SK-N-MC (cell line): Measurements from ENCODE around the gene TMEM182.

Experiments used
- DNase-seq: peaks from one replicate; pipeline ENCODE4 v3.0.0-alpha.2; 2011; ENCODE audit warnings: low read depth, low spot score
- H3K27ac ChIP-seq: fragments of 200-600 bp; sonication (generic); 2 replicates; pipeline ENCODE4 v1.5.1; 2016; ENCODE audit warnings: mixed run types
- H3K36me3 ChIP-seq: fragments of 200-600 bp; sonication (generic); 2 replicates; pipeline ENCODE4 v1.6.1; 2017; ENCODE audit warnings: antibody characterized with exemption, low read length, mixed read lengths; ENCODE audit not compliant: insufficient read depth
- H3K4me3 ChIP-seq: fragments of 200-600 bp; sonication (generic); 2 replicates; pipeline ENCODE4 v1.5.1; 2016
- H3K9ac ChIP-seq: fragments of 200-600 bp; sonication (generic); 2 replicates; pipeline ENCODE4 v1.8.0; 2017; ENCODE audit warnings: mixed run types, mixed read lengths; ENCODE audit not compliant: insufficient read length
- H3K9me3 ChIP-seq: fragments of 200-600 bp; sonication (generic); 2 replicates; pipeline ENCODE4 v1.6.1; 2017; ENCODE audit warnings: low read depth, mild to moderate bottlenecking, antibody characterized with exemption, low read length, moderate library complexity, mixed read lengths
- EZH2 ChIP-seq: fragments of 200-600 bp; sonication (generic); IDR thresholded peaks from one replicate; pipeline ENCODE4 v1.6.1; 2017; ENCODE audit warnings: antibody characterized with exemption
- FOXP2 ChIP-seq: optimal IDR thresholded peaks from 2 replicates; pipeline ENCODE3; 2011; ENCODE audit warnings: mild to moderate bottlenecking, moderate library complexity; ENCODE audit not compliant: insufficient read depth; ENCODE audit errors: extremely low read length, control extremely low read depth
- POLR2AphosphoS5 ChIP-seq: IDR thresholded peaks from 2 replicates; pipeline ENCODE4 v1.6.1; 2012; ENCODE audit warnings: mild to moderate bottlenecking, low read depth, low read length, borderline replicate concordance

Gene TMEM182

GRCh38 chr2:102736110-102736409, 25.8 kb upstream of the TMEM182 start:
- peaks cover 9% of the 10 kb centered on the region for H3K36me3 ChIP-seq
- peak overlapping the region; percentile 72 for H3K9ac ChIP-seq
- TF ChIP-seq EZH2 (no peak), FOXP2 (no peak), POLR2AphosphoS5 (no peak)
- H3K27ac ChIP-seq = no peak overlapping the region
- no peak for DNase-seq
- no peaks in the 10 kb centered on the region for H3K9me3 ChIP-seq
- H3K4me3 ChIP-seq = peak overlapping the region; percentile 89

GRCh38 chr2:102736410-102737409, 25.1 kb upstream of the TMEM182 start:
- no peak for TF ChIP-seq EZH2
- no peak for TF ChIP-seq FOXP2
- peak; percentile 92 for TF ChIP-seq POLR2AphosphoS5
- peaks cover 5% of the 10 kb centered on the region for H3K36me3 ChIP-seq

GRCh38 chr2:102737431-102737830, 24.4 kb upstream of the TMEM182 start:
- H3K9me3 ChIP-seq = no peaks in the 10 kb centered on the region
- H3K36me3 ChIP-seq = no peaks in the 10 kb centered on the region
- H3K9ac ChIP-seq = peak overlapping the region; percentile 72
- TF ChIP-seq EZH2 (no peak), FOXP2 (no peak), POLR2AphosphoS5 (no peak)
- no peak for DNase-seq
- peak overlapping the region; percentile 89 for H3K4me3 ChIP-seq
- H3K27ac ChIP-seq = no peak overlapping the region

More at GRCh38 chr2:102736410-102737409, 25.1 kb upstream of the TMEM182 start:
- Histone ChIP-seq H3K9me3 (no peaks in the 10 kb centered on the region), H3K9ac (peak overlapping the region; percentile 72), H3K4me3 (peak overlapping the region; percentile 89), H3K27ac (no peak overlapping the region)
- no peak for DNase-seq

- no peak overlapping the region for H3K27ac ChIP-seq
- no peak for DNase-seq
- no peaks in the 10 kb centered on the region for H3K9me3 ChIP-seq
- no peak overlapping the region for H3K4me3 ChIP-seq
- no peak overlapping the region for H3K9ac ChIP-seq
- TF ChIP-seq EZH2 (no peak), POLR2AphosphoS5 (no peak), FOXP2 (no peak)
- H3K36me3 ChIP-seq = no peaks in the 10 kb centered on the region
Measured at GRCh38 chr2:102743259-102743658, 18.6 kb upstream of the TMEM182 start.

GRCh38 chr2:102748107-102748506, 13.7 kb upstream of the TMEM182 start:
- TF ChIP-seq POLR2AphosphoS5 = no peak
- no peak for TF ChIP-seq EZH2
- TF ChIP-seq FOXP2 = no peak
- no peak overlapping the region for H3K4me3 ChIP-seq
- no peak overlapping the region for H3K9ac ChIP-seq
- no peaks in the 10 kb centered on the region for H3K9me3 ChIP-seq
- H3K27ac ChIP-seq = no peak overlapping the region
- no peaks in the 10 kb centered on the region for H3K36me3 ChIP-seq
- DNase-seq = no peak

- TF ChIP-seq POLR2AphosphoS5 = no peak
- TF ChIP-seq FOXP2 = no peak
- TF ChIP-seq EZH2 = no peak
- Histone ChIP-seq H3K4me3 (no peak overlapping the region), H3K27ac (no peak overlapping the region), H3K9ac (no peak overlapping the region), H3K9me3 (no peaks in the 10 kb centered on the region), H3K36me3 (no peaks in the 10 kb centered on the region)
- no peak for DNase-seq
Measured at GRCh38 chr2:102749938-102750337, 11.9 kb upstream of the TMEM182 start.

GRCh38 chr2:102753563-102754159, 8.2 kb upstream of the TMEM182 start:
- Histone ChIP-seq H3K27ac (no peak overlapping the region), H3K9ac (no peak overlapping the region), H3K4me3 (no peak overlapping the region), H3K9me3 (no peaks in the 10 kb centered on the region), H3K36me3 (no peaks in the 10 kb centered on the region)
- peak; percentile 34 for DNase-seq
- TF ChIP-seq EZH2 = no peak
- TF ChIP-seq FOXP2 = no peak
- no peak for TF ChIP-seq POLR2AphosphoS5

GRCh38 chr2:102754456-102755145, 7.2 kb upstream of the TMEM182 start:
- Histone ChIP-seq H3K36me3 (no peaks in the 10 kb centered on the region), H3K27ac (no peak overlapping the region), H3K9me3 (no peaks in the 10 kb centered on the region), H3K4me3 (no peak overlapping the region), H3K9ac (peak overlapping the region; percentile 29)
- no peak for DNase-seq
- TF ChIP-seq FOXP2 (no peak), POLR2AphosphoS5 (no peak)
